ENCODE results near the gene OTUD1. TPM values are rescaled to one million over a fixed set of nuclear protein-coding genes. Genes with fewer than 3 reads are reported as not detected.

The OTUD1 gene
- total RNA-seq, 2 experiments from 2014 or later: 4.5 to 6.8 TPM

DNA sequence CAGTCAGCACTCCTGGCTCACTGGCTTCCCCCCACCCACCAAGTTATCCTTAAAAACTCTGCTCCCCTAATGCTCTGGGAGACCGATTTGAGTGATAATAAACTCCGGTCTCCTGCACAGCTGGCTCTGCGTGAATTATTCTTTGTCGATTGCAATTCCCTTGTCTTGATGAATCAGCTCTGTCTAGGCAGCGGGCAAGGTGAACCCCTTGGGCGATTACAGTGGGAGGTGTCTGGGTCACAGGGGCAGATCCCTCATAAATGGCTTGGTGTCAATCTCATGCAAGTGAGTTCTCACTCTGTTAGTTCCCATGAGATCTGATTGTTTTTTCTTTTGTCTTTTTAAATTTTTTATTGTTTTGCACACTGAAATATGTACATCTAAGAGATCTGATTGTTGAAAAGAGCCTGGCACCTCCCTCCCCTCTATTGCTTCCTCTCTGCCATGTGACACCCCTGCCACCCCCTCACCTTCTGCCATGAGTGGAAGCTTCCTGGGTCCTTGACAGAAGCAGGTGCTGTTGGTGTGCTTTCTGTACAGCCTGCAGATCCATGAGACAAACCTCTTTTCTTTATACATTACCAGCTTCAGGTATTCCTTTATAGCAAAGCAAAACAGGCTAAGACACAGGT, 20.5 kb downstream of the OTUD1 start:
- no peaks in the 10 kb centered on the region for H3K9me2 ChIP-seq (ENCODE audit: insufficient read depth, low read length)
- no peaks in the 10 kb centered on the region for H4K20me1 ChIP-seq (ENCODE audit: insufficient read depth, low read length)
- peaks cover 10% of the 10 kb centered on the region for H3K4me1 ChIP-seq (ENCODE audit: insufficient read depth, low read length, poor library complexity, severe bottlenecking)
- POLR2A ChIA-PET: interaction anchor here (1.1 kb wide), 1 partner anchor 40 kb away, joined by 4 read pairs; no protein-coding TSS in a partner anchor
- no peak for TF ChIP-seq EZH2phosphoT487 (IDR thresholded peaks at IDR 0.05; ENCODE audit: borderline replicate concordance, low read depth, low read length)
- TF ChIP-seq, protein P1, sequence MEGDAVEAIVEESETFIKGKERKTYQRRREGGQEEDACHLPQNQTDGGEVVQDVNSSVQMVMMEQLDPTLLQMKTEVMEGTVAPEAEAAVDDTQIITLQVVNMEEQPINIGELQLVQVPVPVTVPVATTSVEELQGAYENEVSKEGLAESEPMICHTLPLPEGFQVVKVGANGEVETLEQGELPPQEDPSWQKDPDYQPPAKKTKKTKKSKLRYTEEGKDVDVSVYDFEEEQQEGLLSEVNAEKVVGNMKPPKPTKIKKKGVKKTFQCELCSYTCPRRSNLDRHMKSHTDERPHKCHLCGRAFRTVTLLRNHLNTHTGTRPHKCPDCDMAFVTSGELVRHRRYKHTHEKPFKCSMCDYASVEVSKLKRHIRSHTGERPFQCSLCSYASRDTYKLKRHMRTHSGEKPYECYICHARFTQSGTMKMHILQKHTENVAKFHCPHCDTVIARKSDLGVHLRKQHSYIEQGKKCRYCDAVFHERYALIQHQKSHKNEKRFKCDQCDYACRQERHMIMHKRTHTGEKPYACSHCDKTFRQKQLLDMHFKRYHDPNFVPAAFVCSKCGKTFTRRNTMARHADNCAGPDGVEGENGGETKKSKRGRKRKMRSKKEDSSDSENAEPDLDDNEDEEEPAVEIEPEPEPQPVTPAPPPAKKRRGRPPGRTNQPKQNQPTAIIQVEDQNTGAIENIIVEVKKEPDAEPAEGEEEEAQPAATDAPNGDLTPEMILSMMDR (conservative IDR thresholded peaks at IDR 0.05; ENCODE audit: low read length): no peak
- no peaks in the 10 kb centered on the region for H3K79me2 ChIP-seq (ENCODE audit: insufficient read depth, low read depth, low read length)
- H3K27ac ChIP-seq (ENCODE audit: low read depth, low read length, poor library complexity, severe bottlenecking): no peak overlapping the region
- H3K4me3 ChIP-seq (ENCODE audit: low read depth, low read length, poor library complexity, severe bottlenecking): no peak overlapping the region
- H3K9me3 ChIP-seq (ENCODE audit: low read length): no peaks in the 10 kb centered on the region
- intact Hi-C loops (cut with micrococcal nuclease; ENCODE audit: unreplicated experiment): loop anchor here (10.0 kb wide), 1 partner anchor 855 kb away; no protein-coding TSS in a partner anchor
- CTCF ChIA-PET (ENCODE audit: unreplicated experiment): no interaction called here
- no peaks in the 10 kb centered on the region for H3K36me3 ChIP-seq (ENCODE audit: insufficient read depth, low read length)
- H3K4me2 ChIP-seq (ENCODE audit: low read length): no peak overlapping the region
- BruUV-seq (replicated peaks): no TSS peak
- DNase-seq (ENCODE audit: low spot score): no peak
- H2AFZ ChIP-seq (ENCODE audit: low read length): no peak overlapping the region

DNA sequence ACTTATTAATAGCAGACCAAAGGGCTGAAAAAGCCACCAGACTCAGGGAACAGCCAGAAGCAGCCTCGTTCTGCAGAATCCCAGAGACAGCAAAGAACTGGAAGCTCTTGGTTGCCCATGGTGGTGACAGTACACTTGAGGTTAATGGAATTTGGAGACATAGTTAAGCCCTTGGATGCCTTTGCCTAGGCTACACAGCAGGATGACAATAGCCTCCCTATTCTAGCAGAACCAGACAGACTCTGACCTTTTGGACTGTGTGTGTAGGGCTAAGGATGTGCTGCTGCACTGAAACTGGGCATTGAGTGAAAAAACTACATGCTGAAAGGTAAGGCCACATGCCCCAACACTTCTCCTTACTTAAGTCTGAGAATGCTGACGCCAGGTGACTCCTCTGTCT, 22.7 kb downstream of the OTUD1 start:
- ChIA-PET POLR2A (interaction anchor here (0.8 to 1.4 kb wide), 3 partner anchors 11 to 734 kb away, joined by 3 read pairs; no protein-coding TSS in a partner anchor), CTCF (ENCODE audit: unreplicated experiment) (no interaction called here)
- no peak overlapping the region for H3K27ac ChIP-seq (ENCODE audit: low read depth, low read length, poor library complexity, severe bottlenecking)
- intact Hi-C loops (cut with micrococcal nuclease; ENCODE audit: unreplicated experiment): no loop called here
- H3K9me2 ChIP-seq (ENCODE audit: insufficient read depth, low read length): no peaks in the 10 kb centered on the region
- H2AFZ ChIP-seq (ENCODE audit: low read length): no peak overlapping the region
- H3K4me2 ChIP-seq (ENCODE audit: low read length): no peak overlapping the region
- no peaks in the 10 kb centered on the region for H3K79me2 ChIP-seq (ENCODE audit: insufficient read depth, low read depth, low read length)
- no peaks in the 10 kb centered on the region for H3K36me3 ChIP-seq (ENCODE audit: insufficient read depth, low read length)
- H3K9me3 ChIP-seq (ENCODE audit: low read length): no peaks in the 10 kb centered on the region
- peaks cover 10% of the 10 kb centered on the region for H3K4me1 ChIP-seq (ENCODE audit: insufficient read depth, low read length, poor library complexity, severe bottlenecking)
- BruUV-seq (replicated peaks): no TSS peak
- H4K20me1 ChIP-seq (ENCODE audit: insufficient read depth, low read length): no peaks in the 10 kb centered on the region
- no peak for DNase-seq (ENCODE audit: low spot score)
- no peak overlapping the region for H3K4me3 ChIP-seq (ENCODE audit: low read depth, low read length, poor library complexity, severe bottlenecking)
- TF ChIP-seq, protein P1 (conservative IDR thresholded peaks at IDR 0.05; ENCODE audit: low read length): no peak
- TF ChIP-seq EZH2phosphoT487 (IDR thresholded peaks at IDR 0.05; ENCODE audit: borderline replicate concordance, low read depth, low read length): no peak

DNA sequence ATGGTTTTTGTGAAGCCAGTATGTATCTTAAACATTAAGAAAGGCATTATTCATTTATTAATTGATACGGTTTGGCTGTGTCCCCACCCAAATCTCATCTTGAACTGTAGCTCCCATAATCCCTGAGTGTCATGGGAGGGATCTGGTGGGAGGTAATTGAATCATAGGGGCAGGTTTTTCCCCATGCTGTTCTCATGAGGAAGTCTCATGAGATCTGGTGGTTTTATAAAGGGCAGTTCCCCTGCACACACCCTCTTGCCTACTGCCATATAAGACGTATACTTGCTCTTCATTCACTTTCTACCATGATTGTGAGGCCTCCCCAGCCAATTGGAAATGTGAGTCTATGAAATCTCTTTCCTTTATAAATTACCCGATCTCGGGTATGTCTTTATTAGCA, 28.1 kb downstream of the OTUD1 start:
- H3K36me3 ChIP-seq (ENCODE audit: insufficient read depth, low read length): no peaks in the 10 kb centered on the region
- H3K4me3 ChIP-seq (ENCODE audit: low read depth, low read length, poor library complexity, severe bottlenecking): no peak overlapping the region
- no peaks in the 10 kb centered on the region for H3K79me2 ChIP-seq (ENCODE audit: insufficient read depth, low read depth, low read length)
- CTCF ChIA-PET (ENCODE audit: unreplicated experiment): no interaction called here
- no peak overlapping the region for H3K27ac ChIP-seq (ENCODE audit: low read depth, low read length, poor library complexity, severe bottlenecking)
- H3K9me3 ChIP-seq (ENCODE audit: low read length): no peaks in the 10 kb centered on the region
- H4K20me1 ChIP-seq (ENCODE audit: insufficient read depth, low read length): no peaks in the 10 kb centered on the region
- intact Hi-C loops (cut with micrococcal nuclease; ENCODE audit: unreplicated experiment): no loop called here
- H3K4me1 ChIP-seq (ENCODE audit: insufficient read depth, low read length, poor library complexity, severe bottlenecking): no peaks in the 10 kb centered on the region
- TF ChIP-seq, protein P1 (conservative IDR thresholded peaks at IDR 0.05; ENCODE audit: low read length): no peak
- no peak for TF ChIP-seq EZH2phosphoT487 (IDR thresholded peaks at IDR 0.05; ENCODE audit: borderline replicate concordance, low read depth, low read length)
- DNase-seq (ENCODE audit: low spot score): no peak
- H3K9me2 ChIP-seq (ENCODE audit: insufficient read depth, low read length): no peaks in the 10 kb centered on the region
- H2AFZ ChIP-seq (ENCODE audit: low read length): no peak overlapping the region
- H3K4me2 ChIP-seq (ENCODE audit: low read length): no peak overlapping the region
- POLR2A ChIA-PET: interaction anchor here (1.5 kb wide), 1 partner anchor 14 kb away, joined by 6 read pairs; no protein-coding TSS in a partner anchor
- no TSS peak for BruUV-seq (replicated peaks)
